GM12878 (cell line): ENCODE results near the gene MYOM1. TPM values are rescaled to one million over a fixed set of nuclear protein-coding genes. Genes with fewer than 3 reads are reported as not detected.
"Not testable (repeated sequence)": the region's sequence is repeated elsewhere in the genome, so short reads cannot be mapped to it uniquely, and the experiment has no call there.

Source experiments
- ATAC-seq: fragments of 200-7000 bp; cut with Tn5 transposase; 3 replicates; pipeline ENCODE4 v1.9.1; 2020; ENCODE audit warnings: mild to moderate bottlenecking, moderate library complexity
- BruUV-seq: library from RNA; stranded (reverse); fragments of 400-500 nt; replicated peaks from 2 replicates; lab custom pipeline; 2021; lab: Mats Ljungman, UMichigan
- CTCF ChIA-PET: fragments of 300-600 bp; sonication (Branson Sonifier 250); formaldehyde crosslinking; extraction: SDS; loops from one replicate; lab custom pipeline; 2021; ENCODE audit warnings: inconsistent platforms; lab: Yijun Ruan, JAX
- POLR2A ChIA-PET: fragments of 350-600 bp; formaldehyde crosslinking; extraction: SDS; loops from one replicate; lab custom pipeline; 2021; ENCODE audit warnings: inconsistent platforms; lab: Charles Lee
- RAD21 ChIA-PET: fragments of 300-600 bp; sonication (Branson Sonifier 250); formaldehyde crosslinking; loops from one replicate; lab custom pipeline; 2023; ENCODE audit warnings: antibody characterized with exemption; ENCODE audit not compliant: unreplicated experiment; lab: Charles Lee
- SMC1A ChIA-PET: fragments of 300-600 bp; sonication (Branson Sonifier 250); formaldehyde crosslinking; loops from one replicate; lab custom pipeline; 2023; ENCODE audit not compliant: unreplicated experiment, uncharacterized antibody; lab: Charles Lee
- DNase-seq: peaks from one replicate; pipeline ENCODE4 v3.0.0-alpha.2; 2011; ENCODE audit warnings: low read depth, low spot score
- FAIRE-seq: peaks from 3 replicates; lab custom pipeline; 2011; peaks lifted over from hg19 to GRCh38; lab: Jason Lieb, UNC
- H2AFZ ChIP-seq: 2 replicates; pipeline ENCODE4 v1.6.0; 2011; ENCODE audit warnings: low read depth, low read length, control low read depth; ENCODE audit not compliant: control insufficient read depth
- H3K27ac ChIP-seq: 2 replicates; pipeline ENCODE4 v1.5.1; 2011; ENCODE audit warnings: control low read depth; ENCODE audit not compliant: control insufficient read depth, insufficient read depth
- H3K27me3 ChIP-seq, 2 experiments: replicated peaks in 1 of 2; 2 replicates each; pipeline versions ENCODE4 v1.6.0 to v1.6.1; 2011; ENCODE audit warnings: low read length in 1 of 2; ENCODE audit not compliant: control insufficient read depth in 2 of 2, insufficient read depth in 2 of 2
- H3K36me3 ChIP-seq, 2 experiments: 2 replicates each; pipeline ENCODE4 v1.5.1; 2011; ENCODE audit warnings: low read length in 1 of 2; ENCODE audit not compliant: control insufficient read depth in 2 of 2, insufficient read depth in 2 of 2
- H3K4me1 ChIP-seq: 2 replicates; pipeline ENCODE4 v1.6.1; 2011; ENCODE audit warnings: mild to moderate bottlenecking, low read length, moderate library complexity, mixed read lengths; ENCODE audit not compliant: control insufficient read depth, insufficient read depth
- H3K4me2 ChIP-seq: 2 replicates; pipeline ENCODE4 v1.6.0; 2011; ENCODE audit warnings: control low read depth; ENCODE audit not compliant: control insufficient read depth, insufficient read depth
- H3K4me3 ChIP-seq: fragments of 200-600 bp; sonication (generic); 2 replicates; pipeline ENCODE4 v1.5.1; 2016
- H3K79me2 ChIP-seq: 2 replicates; pipeline ENCODE4 v1.6.0; 2011; ENCODE audit warnings: low read length; ENCODE audit not compliant: control insufficient read depth, insufficient read depth
- H3K9ac ChIP-seq: 2 replicates; pipeline ENCODE4 v1.8.0; 2011; ENCODE audit warnings: low read length, control low read depth, mixed read lengths; ENCODE audit not compliant: control insufficient read depth, insufficient read depth
- H3K9me3 ChIP-seq: replicated peaks from 3 replicates; pipeline ENCODE4 v1.5.1; 2011; ENCODE audit warnings: mild to moderate bottlenecking, low read length; ENCODE audit not compliant: control insufficient read depth, insufficient read depth
- H4K20me1 ChIP-seq: 2 replicates; pipeline ENCODE4 v1.6.0; 2011; ENCODE audit not compliant: control insufficient read depth, insufficient read depth
- ATF3 ChIP-seq: IDR thresholded peaks from 2 replicates; pipeline ENCODE4 v1.6.1; 2011; ENCODE audit warnings: low read depth, mild to moderate bottlenecking, low read length, moderate library complexity, borderline replicate concordance; ENCODE audit errors: extremely low read depth
- CEBPZ ChIP-seq: fragments of 150-350 bp; IDR thresholded peaks from 2 replicates; pipeline ENCODE4 v1.6.1; 2016; ENCODE audit warnings: low read depth, low read length
- NR2C1 ChIP-seq: fragments of 450-650 bp; IDR thresholded peaks from 2 replicates; pipeline ENCODE4 v1.6.1; 2017; ENCODE audit warnings: antibody characterized with exemption, mild to moderate bottlenecking, moderate library complexity
- NRF1 ChIP-seq: conservative IDR thresholded peaks from 2 replicates; pipeline ENCODE4 v1.6.1; 2011; ENCODE audit warnings: mild to moderate bottlenecking, low read depth, low read length, improper control_type of control experiment
- POLR2AphosphoS5 ChIP-seq: IDR thresholded peaks from 2 replicates; pipeline ENCODE4 v1.6.1; 2011; ENCODE audit warnings: mild to moderate bottlenecking, low read length, inconsistent platforms
- RAD21 ChIP-seq: IDR thresholded peaks from 2 replicates; pipeline ENCODE4 v1.6.1; 2011; ENCODE audit warnings: mild to moderate bottlenecking, low read depth, low read length, moderate library complexity; ENCODE audit not compliant: insufficient read depth
- SMARCA5 ChIP-seq: fragments of 450-650 bp; IDR thresholded peaks from 2 replicates; pipeline ENCODE4 v1.6.1; 2017; ENCODE audit warnings: mild to moderate bottlenecking
- USF1 ChIP-seq: IDR thresholded peaks from 2 replicates; pipeline ENCODE4 v1.6.1; 2011; ENCODE audit warnings: borderline replicate concordance, low read depth, mild to moderate bottlenecking, moderate library complexity, mixed read lengths, low read length; ENCODE audit not compliant: insufficient read depth; ENCODE audit errors: extremely low read length
- WGBS: methylation state at CpG from one replicate; pipeline ENCODE4 v1.1.6; 2016; ENCODE audit warnings: low lambda C conversion rate; ENCODE audit not compliant: insufficient replicate concordance, insufficient coverage; ENCODE audit errors: missing lambda C conversion rate; 5-methylcytosine and 5-hydroxymethylcytosine counted together
- in situ Hi-C: fragments of 300-500 bp; cut with MboI; formaldehyde crosslinking; loops from 9 replicates; pipeline ENCODE4 v1.14.3; 2018; ENCODE audit warnings: mixed read lengths
- intact Hi-C: fragments of 100-400 bp; cut with micrococcal nuclease; formaldehyde crosslinking; loops from one replicate; pipeline ENCODE4 v1.14.2; 2022; ENCODE audit not compliant: unreplicated experiment
- polyA plus RNA-seq, 11 experiments: library from polyadenylated mRNA; depleted of rRNA in 4 of 11; unstranded in 6 of 11; stranded (reverse) in 5 of 11; fragments of >200 nt; fragmentation: Nextera tagmentation in 4 of 11; fragmentation: Illumina TruSeq in 1 of 11; extraction: Ambion mirVana in 4 of 11; extraction: Trizol in 1 of 11; gene quantifications; 1 replicate in 1 of 11; 2 replicates in 10 of 11; pipeline versions ENCODE4 v1.2.1 to v1.2.3, GENCODE V29; 2011 to 2016; ENCODE audit warnings: inconsistent platforms in 2 of 11, missing spikeins in 2 of 11, low read depth in 1 of 11
- total RNA-seq, 4 experiments: library from RNA; depleted of rRNA in 3 of 4; stranded (reverse); fragments of >200 nt in 3 of 4; fragmentation: Illumina TruSeq in 1 of 4; extraction: Trizol in 1 of 4; gene quantifications; 2 replicates each; pipeline versions ENCODE4 v1.2.1 to v1.2.3, GENCODE V29; 2013 to 2021

The MYOM1 gene
- total and polyA plus RNA-seq, 10 of the 15 experiments (the other 5 are each of a cell fraction or from before 2014, with no cell fraction given) = 0.06 to 1.0 (median 0.57) TPM

- 54% methylated on average over 2 of the region's 2 CpGs for WGBS
- RAD21 ChIA-PET = no interaction called here
- DNase-seq (no peak), ATAC-seq (no peak), FAIRE-seq (no peak)
- BruUV-seq = no TSS peak
- H4K20me1 ChIP-seq = no peaks in the 10 kb centered on the region
- CTCF ChIA-PET = interaction anchor here (0.8 kb wide), 1 partner anchor 37 kb away, joined by 3 read pairs; no protein-coding TSS in a partner anchor
- in situ Hi-C loops (no loop called here), intact Hi-C loops (no loop called here)
- no peaks in the 10 kb centered on the region for H3K27me3 ChIP-seq
- SMC1A ChIA-PET = interaction anchor here (2.5 kb wide), 1 partner anchor 11 kb away, joined by 6 read pairs; no protein-coding TSS in a partner anchor
- TF ChIP-seq CEBPZ = no peak
- TF ChIP-seq ATF3 = no peak
- TF ChIP-seq NR2C1 = no peak
- no peak for TF ChIP-seq USF1
- no peak for TF ChIP-seq POLR2AphosphoS5
- no peak for TF ChIP-seq NRF1
- no peak for TF ChIP-seq SMARCA5
- TF ChIP-seq RAD21 = no peak
- POLR2A ChIA-PET = no interaction called here
- H3K9me3 ChIP-seq = no peaks in the 10 kb centered on the region
- H3K4me1 ChIP-seq = no peaks in the 10 kb centered on the region
- H3K27ac ChIP-seq = no peak overlapping the region
- H3K36me3 ChIP-seq = no peaks in the 10 kb centered on the region
- H3K79me2 ChIP-seq = no peaks in the 10 kb centered on the region
- H3K4me3 ChIP-seq = no peak overlapping the region
- no peak overlapping the region for H3K4me2 ChIP-seq
- H3K9ac ChIP-seq = no peak overlapping the region
- H2AFZ ChIP-seq = no peak overlapping the region
These were observed 194.2 kb downstream of the MYOM1 start for GRCh38 chr18:3025544-3025943.

GRCh38 chr18:3023603-3024002 lies 196.2 kb downstream of the MYOM1 start:
- intact Hi-C loops, in situ Hi-C loops, RAD21 ChIA-PET, H3K9me3 ChIP-seq, H4K20me1 ChIP-seq, H3K9ac ChIP-seq, H3K27ac ChIP-seq, H2AFZ ChIP-seq, H3K79me2 ChIP-seq, H3K4me2 ChIP-seq, FAIRE-seq, BruUV-seq, POLR2A ChIA-PET, H3K36me3 ChIP-seq, DNase-seq, H3K27me3 ChIP-seq, H3K4me3 ChIP-seq, ATAC-seq, H3K4me1 ChIP-seq: not testable (repeated sequence)
- ChIA-PET CTCF (interaction anchor here (0.9 to 1.5 kb wide), 2 partner anchors 11 to 39 kb away, joined by 5 read pairs; no protein-coding TSS in a partner anchor), SMC1A (interaction anchor here (2.5 kb wide), 1 partner anchor 9 kb away, joined by 6 read pairs; no protein-coding TSS in a partner anchor)
- WGBS = 46% methylated on average over 2 of the region's 5 CpGs
